ENCODE data around the gene TUBA4A. TPM values are rescaled to one million over a fixed set of nuclear protein-coding genes. Genes with fewer than 3 reads are reported as not detected.
A peak's percentile ranks its signal among the peaks of the same experiment; 100 is the strongest.

The TUBA4A gene
- total RNA-seq, 1 experiment from 2014 or later, result 0.45 TPM

GRCh38 chr2:219228041-219228910, 25.4 kb downstream of the TUBA4A start:
- Histone ChIP-seq H3K27me3 (replicated peaks) (no peaks in the 10 kb centered on the region), H3K4me1 (replicated peaks) (peaks cover 19% of the 10 kb centered on the region), H3K36me3 (peaks cover 52% of the 10 kb centered on the region), H3K9me3 (replicated peaks) (no peaks in the 10 kb centered on the region), H3K4me3 (peak overlapping the region; percentile 82), H3K27ac (no peak overlapping the region)
- DNase-seq (ENCODE audit: low read depth in 1 of 2, low spot score in 2 of 2), result no peak

DNA sequence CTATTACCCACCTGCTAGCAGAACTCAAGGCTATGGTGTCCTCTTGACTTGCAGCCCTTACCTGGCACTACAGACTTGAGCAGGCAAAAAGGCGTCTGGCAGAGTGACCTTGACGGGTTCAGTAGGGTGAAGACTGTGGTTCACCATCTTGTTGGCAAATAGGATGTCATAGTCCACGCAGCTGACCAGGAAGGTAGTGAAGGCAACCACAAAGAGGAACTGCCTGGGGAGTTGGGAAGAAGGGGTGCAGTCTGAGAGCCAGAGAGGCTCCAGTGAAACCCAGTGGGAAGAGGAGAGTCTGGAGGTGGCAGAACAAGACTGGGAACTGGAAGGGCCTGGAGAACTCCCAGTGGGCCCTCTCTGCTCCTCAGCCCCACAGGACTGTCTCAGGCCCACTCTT, 28.4 kb downstream of the TUBA4A start:
- no peaks in the 10 kb centered on the region for H3K27me3 ChIP-seq (replicated peaks)
- H3K27ac ChIP-seq, result no peak overlapping the region
- no peak for DNase-seq (ENCODE audit: low read depth in 1 of 2, low spot score in 2 of 2)
- no peaks in the 10 kb centered on the region for H3K9me3 ChIP-seq (replicated peaks)
- H3K4me3 ChIP-seq, result no peak overlapping the region
- peaks cover 65% of the 10 kb centered on the region for H3K36me3 ChIP-seq
- peaks cover 13% of the 10 kb centered on the region for H3K4me1 ChIP-seq (replicated peaks)

GRCh38 chr2:219223831-219224610, 29.7 kb downstream of the TUBA4A start:
- Histone ChIP-seq H3K36me3 (peaks cover 74% of the 10 kb centered on the region), H3K27me3 (replicated peaks) (no peaks in the 10 kb centered on the region), H3K27ac (no peak overlapping the region), H3K4me1 (replicated peaks) (peaks cover 18% of the 10 kb centered on the region), H3K9me3 (replicated peaks) (no peaks in the 10 kb centered on the region), H3K4me3 (no peak overlapping the region)
- DNase-seq (ENCODE audit: low read depth in 1 of 2, low spot score in 2 of 2), result no peak

GRCh38 chr2:219221957-219222518, 31.7 kb downstream of the TUBA4A start:
- no peak overlapping the region for H3K27ac ChIP-seq
- no peak overlapping the region for H3K4me3 ChIP-seq
- H3K9me3 ChIP-seq (replicated peaks), result no peaks in the 10 kb centered on the region
- no peaks in the 10 kb centered on the region for H3K27me3 ChIP-seq (replicated peaks)
- peaks cover 25% of the 10 kb centered on the region for H3K4me1 ChIP-seq (replicated peaks)
- peaks cover 72% of the 10 kb centered on the region for H3K36me3 ChIP-seq
- DNase-seq (ENCODE audit: low read depth in 1 of 2, low spot score in 2 of 2), result no peak

DNA sequence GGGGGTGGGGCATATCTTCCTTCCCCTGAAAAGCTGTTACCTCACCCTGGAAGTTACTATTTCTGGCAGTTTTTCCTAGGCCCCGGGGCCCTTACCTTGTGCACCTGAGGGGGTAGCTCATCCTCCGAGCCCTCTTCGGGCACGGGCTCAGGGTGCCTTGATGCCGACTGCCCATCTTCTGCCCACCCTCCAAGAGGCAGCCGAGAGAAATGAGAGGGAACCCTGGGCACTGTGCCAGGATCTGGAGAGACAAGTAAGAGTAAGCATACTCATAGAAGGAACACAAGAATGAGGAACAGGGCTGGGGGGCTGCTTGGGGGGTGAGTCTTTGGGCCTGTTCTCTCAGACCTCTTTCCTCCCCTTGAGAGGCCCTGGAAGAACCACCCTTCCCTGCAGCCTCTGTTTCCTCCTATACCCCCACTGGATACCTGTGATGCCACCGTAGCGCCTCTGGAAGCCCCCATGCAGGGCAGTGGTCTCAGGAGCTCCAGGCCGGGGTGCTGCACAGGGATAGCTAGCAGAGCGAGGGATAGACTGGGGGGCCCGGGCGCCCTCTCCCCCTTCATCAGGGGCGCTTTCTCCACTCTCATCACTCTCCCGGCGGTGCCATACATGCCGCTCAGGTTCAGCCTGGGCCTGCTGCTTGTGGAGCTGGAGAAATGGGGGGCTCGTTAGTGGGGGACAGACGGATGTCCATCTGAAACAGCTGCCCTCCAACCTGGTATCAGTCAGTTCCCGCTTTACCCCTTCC, 32.9 kb downstream of the TUBA4A start:
- peaks cover 77% of the 10 kb centered on the region for H3K36me3 ChIP-seq
- H3K9me3 ChIP-seq (replicated peaks), result no peaks in the 10 kb centered on the region
- no peak overlapping the region for H3K4me3 ChIP-seq
- no peaks in the 10 kb centered on the region for H3K27me3 ChIP-seq (replicated peaks)
- peaks cover 27% of the 10 kb centered on the region for H3K4me1 ChIP-seq (replicated peaks)
- DNase-seq (ENCODE audit: low read depth in 1 of 2, low spot score in 2 of 2), result no peak
- no peak overlapping the region for H3K27ac ChIP-seq

DNA sequence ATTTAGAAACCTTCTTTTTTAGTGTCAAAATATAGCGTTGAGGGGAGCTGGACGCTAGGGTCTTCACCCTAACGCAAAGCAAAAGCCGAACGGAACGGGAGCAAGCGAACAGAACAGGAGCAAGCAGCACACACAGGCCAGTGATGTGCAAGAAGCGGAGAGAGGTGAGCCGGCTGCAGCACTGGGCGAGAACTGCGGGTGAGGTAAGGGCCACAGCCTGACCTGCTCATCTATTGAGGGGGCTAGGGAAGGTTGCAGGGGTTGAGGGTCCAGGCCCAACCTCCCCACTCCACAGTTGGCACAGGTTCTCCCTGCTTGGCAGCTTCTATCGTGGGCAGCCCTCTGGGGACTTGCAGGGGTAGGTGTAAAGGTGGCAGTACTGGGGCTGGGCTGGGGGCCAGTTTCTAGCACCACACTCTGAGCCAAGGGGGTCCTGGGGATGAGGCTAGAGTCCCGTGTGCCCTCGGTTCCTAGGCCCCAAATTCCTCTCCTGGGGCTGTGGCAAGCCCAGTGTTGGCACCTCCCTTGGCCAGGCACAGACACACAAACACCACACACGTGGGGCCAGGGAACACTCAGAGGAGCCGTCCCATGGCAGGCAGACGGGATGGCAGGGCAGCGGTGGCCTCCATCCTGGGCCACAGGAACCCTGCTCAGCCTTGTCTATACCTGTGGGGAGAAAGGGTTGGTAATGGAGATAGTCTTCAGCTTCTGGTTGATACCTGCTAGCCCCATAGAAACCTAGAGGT, 33.8 kb downstream of the TUBA4A start:
- peaks cover 27% of the 10 kb centered on the region for H3K4me1 ChIP-seq (replicated peaks)
- H3K27me3 ChIP-seq (replicated peaks), result no peaks in the 10 kb centered on the region
- no peak for DNase-seq (ENCODE audit: low read depth in 1 of 2, low spot score in 2 of 2)
- peaks cover 78% of the 10 kb centered on the region for H3K36me3 ChIP-seq
- H3K9me3 ChIP-seq (replicated peaks), result no peaks in the 10 kb centered on the region
- H3K4me3 ChIP-seq, result no peak overlapping the region
- no peak overlapping the region for H3K27ac ChIP-seq

DNA sequence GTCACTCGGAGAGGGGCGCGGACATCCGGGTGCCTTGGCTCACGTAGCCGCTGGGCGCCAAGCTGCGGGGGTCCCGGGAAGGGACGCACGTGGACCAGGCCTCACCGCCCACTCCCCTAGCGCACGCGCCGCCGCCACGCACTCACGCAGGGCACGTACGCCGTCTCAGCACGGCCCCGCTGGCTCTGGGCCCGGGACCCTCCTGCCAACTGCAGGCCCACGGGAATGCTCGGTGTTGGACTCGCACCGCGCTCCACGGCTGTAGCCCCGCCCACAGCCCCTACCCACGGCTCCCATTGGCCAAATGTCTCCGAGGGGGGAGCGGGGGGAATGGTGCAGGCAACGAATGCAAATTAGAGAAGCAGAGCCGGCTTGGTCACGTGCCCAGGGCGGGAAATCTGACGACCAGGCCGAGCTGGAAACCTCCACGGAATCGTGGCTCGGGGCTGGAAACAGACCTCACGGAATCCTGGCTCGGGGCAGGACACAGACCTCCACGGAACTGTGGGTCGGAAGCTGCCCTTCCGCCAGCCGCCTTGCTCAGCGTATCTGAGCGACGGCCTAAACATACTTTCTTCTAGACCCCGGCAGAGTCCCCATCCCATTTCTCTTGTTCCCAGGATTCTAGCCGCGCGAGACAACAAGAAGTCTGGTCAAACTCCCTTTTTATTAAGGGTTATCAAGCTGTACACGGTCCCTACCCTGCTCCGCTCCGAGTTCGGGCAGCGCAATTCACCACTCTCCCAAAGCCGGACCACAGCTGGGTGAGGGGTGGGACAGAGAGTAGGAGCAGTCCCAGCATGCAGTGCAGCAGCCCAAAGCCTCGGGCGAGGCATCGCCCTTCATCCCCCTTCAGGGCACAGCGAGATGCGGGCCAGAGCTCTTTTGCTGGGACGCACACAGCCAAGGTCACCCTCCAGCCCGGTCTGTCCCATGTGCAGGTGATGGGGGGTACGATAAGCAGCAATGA, 34.7 kb downstream of the TUBA4A start, which contains the start of gene ABCB6:
ABCB6 (minus strand) TSS at position 227 of the 970 bp plus-strand sequence. CDS start 285 bp downstream, outside the sequence.
- Histone ChIP-seq H3K9me3 (replicated peaks) (no peaks in the 10 kb centered on the region), H3K27me3 (replicated peaks) (no peaks in the 10 kb centered on the region), H3K27ac (peak within 1 kb of the TSS; percentile 65), H3K4me3 (peak within 1 kb of the TSS; percentile 42), H3K36me3 (peaks cover 78% of the 10 kb centered on the region), H3K4me1 (replicated peaks) (peaks cover 27% of the 10 kb centered on the region)
- DNase-seq (ENCODE audit: low read depth in 1 of 2, low spot score in 2 of 2), result peak; percentile 90 to 96

GRCh38 chr2:219218217-219218731, 35.4 kb downstream of the TUBA4A start:
- H3K27me3 ChIP-seq (replicated peaks), result no peaks in the 10 kb centered on the region
- peak overlapping the region; percentile 42 for H3K4me3 ChIP-seq
- H3K9me3 ChIP-seq (replicated peaks), result no peaks in the 10 kb centered on the region
- peaks cover 78% of the 10 kb centered on the region for H3K36me3 ChIP-seq
- DNase-seq (ENCODE audit: low read depth in 1 of 2, low spot score in 2 of 2), result peak; percentile 84 to 86
- peak overlapping the region; percentile 65 for H3K27ac ChIP-seq
- peaks cover 27% of the 10 kb centered on the region for H3K4me1 ChIP-seq (replicated peaks)

GRCh38 chr2:219216535-219216915, 37.2 kb downstream of the TUBA4A start:
- no peak overlapping the region for H3K27ac ChIP-seq
- H3K36me3 ChIP-seq, result peaks cover 77% of the 10 kb centered on the region
- H3K4me1 ChIP-seq (replicated peaks), result peaks cover 27% of the 10 kb centered on the region
- DNase-seq (ENCODE audit: low read depth in 1 of 2, low spot score in 2 of 2), result no peak
- no peaks in the 10 kb centered on the region for H3K27me3 ChIP-seq (replicated peaks)
- H3K4me3 ChIP-seq, result no peak overlapping the region
- H3K9me3 ChIP-seq (replicated peaks), result no peaks in the 10 kb centered on the region

DNA sequence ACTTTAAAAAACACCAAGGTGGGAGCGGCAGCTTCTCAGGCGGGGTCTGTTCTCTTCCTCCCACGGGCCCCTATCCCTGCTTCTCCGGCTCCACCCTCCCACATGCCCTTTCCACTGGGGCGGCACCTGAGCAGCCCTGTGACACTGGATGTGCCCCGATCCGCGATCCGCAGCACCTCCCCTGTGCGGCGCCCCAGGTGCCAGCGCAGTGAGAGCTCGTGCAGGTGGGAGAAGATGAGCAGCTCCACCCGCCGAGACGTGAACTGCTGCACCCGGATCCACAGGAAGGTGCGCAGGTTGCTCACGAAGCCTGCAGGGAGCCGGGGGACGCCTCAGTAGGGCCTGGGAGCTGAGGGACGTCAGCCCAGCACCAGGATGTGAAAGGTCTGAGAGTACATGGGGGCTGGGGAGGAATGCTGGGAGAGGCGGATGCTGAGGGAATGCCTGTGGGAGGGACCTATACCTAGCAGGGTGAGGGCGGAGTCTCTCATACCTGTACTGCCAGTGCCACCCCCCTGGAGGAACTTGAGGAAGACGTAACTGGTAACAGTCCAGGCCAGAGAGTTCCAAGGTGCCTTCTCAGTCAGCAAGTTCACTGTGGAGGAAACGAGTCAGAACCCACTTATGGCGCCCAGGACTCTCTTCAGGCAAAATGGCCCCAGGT, 37.7 kb downstream of the TUBA4A start:
- no peak overlapping the region for H3K27ac ChIP-seq
- no peak for DNase-seq (ENCODE audit: low read depth in 1 of 2, low spot score in 2 of 2)
- H3K4me3 ChIP-seq, result no peak overlapping the region
- H3K36me3 ChIP-seq, result peaks cover 77% of the 10 kb centered on the region
- no peaks in the 10 kb centered on the region for H3K9me3 ChIP-seq (replicated peaks)
- peaks cover 27% of the 10 kb centered on the region for H3K4me1 ChIP-seq (replicated peaks)
- no peaks in the 10 kb centered on the region for H3K27me3 ChIP-seq (replicated peaks)

- H3K36me3 ChIP-seq, result peaks cover 77% of the 10 kb centered on the region
- peaks cover 27% of the 10 kb centered on the region for H3K4me1 ChIP-seq (replicated peaks)
- H3K27me3 ChIP-seq (replicated peaks), result no peaks in the 10 kb centered on the region
- no peak overlapping the region for H3K4me3 ChIP-seq
- H3K27ac ChIP-seq, result no peak overlapping the region
- no peak for DNase-seq (ENCODE audit: low read depth in 1 of 2, low spot score in 2 of 2)
- H3K9me3 ChIP-seq (replicated peaks), result no peaks in the 10 kb centered on the region
These were observed 38.9 kb downstream of the TUBA4A start for GRCh38 chr2:219214786-219215185.

All from SJSA1 (cell line).